Activated T-helper 1 cell treated with Interleukin-2 at 50 U/mL for 16 hours (primary cell): ENCODE measurements around the gene ORMDL1.
A peak's percentile ranks its signal among the peaks of the same experiment; 100 is the strongest.

ENCODE experiments used
- DNase-seq: peaks from one replicate; pipeline ENCODE4 v3.0.0-alpha.2; 2020; ENCODE audit warnings: low read depth

Gene ORMDL1

GRCh38 chr2:189783927-189784867, at the start of gene ORMDL1, which contains the start of gene PMS1:
TSS of gene ORMDL1 (minus strand) at chr2:189784339. CDS start at chr2:189782595, 1,744 bp downstream.
TSS of gene PMS1 (plus strand) at chr2:189784450. CDS start at chr2:189791810, 7,360 bp downstream.
- DNase-seq: peak; percentile 92

GRCh38 chr2:189830510-189830909, 46.4 kb upstream of the ORMDL1 start:
- DNase-seq: no peak

GRCh38 chr2:189829102-189829833, 45.1 kb upstream of the ORMDL1 start:
- DNase-seq: no peak

- DNase-seq: no peak
These were observed 41.9 kb upstream of the ORMDL1 start for GRCh38 chr2:189826039-189826438.

- no peak for DNase-seq
These were observed 40.7 kb upstream of the ORMDL1 start for GRCh38 chr2:189824694-189825396.

- no peak for DNase-seq
These were observed 38.0 kb upstream of the ORMDL1 start for GRCh38 chr2:189821953-189822748.

GRCh38 chr2:189819297-189819704, 35.2 kb upstream of the ORMDL1 start:
- no peak for DNase-seq

- DNase-seq: no peak
These were observed 34.3 kb upstream of the ORMDL1 start for GRCh38 chr2:189818249-189819038.

- DNase-seq: no peak
These were observed 19.3 kb upstream of the ORMDL1 start for GRCh38 chr2:189803431-189803830.

GRCh38 chr2:189802396-189802912, 18.3 kb upstream of the ORMDL1 start:
- no peak for DNase-seq

- no peak for DNase-seq
These were observed 15.4 kb upstream of the ORMDL1 start for GRCh38 chr2:189799531-189799930.

GRCh38 chr2:189799030-189799331, 14.8 kb upstream of the ORMDL1 start:
- no peak for DNase-seq

GRCh38 chr2:189798312-189799029, 14.3 kb upstream of the ORMDL1 start:
- no peak for DNase-seq

GRCh38 chr2:189797902-189798301, 13.8 kb upstream of the ORMDL1 start:
- DNase-seq: no peak

- no peak for DNase-seq
These were observed 10.2 kb upstream of the ORMDL1 start for GRCh38 chr2:189794310-189794709.

- DNase-seq: no peak
These were observed 7.4 kb upstream of the ORMDL1 start for GRCh38 chr2:189791338-189792042.

- DNase-seq: no peak
These were observed 650 bp downstream of the ORMDL1 start for GRCh38 chr2:189783451-189783926.

- no peak for DNase-seq
These were observed 1.9 kb downstream of the ORMDL1 start for GRCh38 chr2:189782221-189782671.

GRCh38 chr2:189772212-189772611, 11.9 kb downstream of the ORMDL1 start:
- DNase-seq: no peak
